HepG2 (cell line): Measurements from ENCODE around the gene TNFSF11. TPM values are rescaled to one million over a fixed set of nuclear protein-coding genes. Genes with fewer than 3 reads are reported as not detected.

Experiments
- BATF2 ChIP-seq: sonication (generic); formaldehyde crosslinking; IDR thresholded peaks from 2 replicates; pipeline ENCODE4 v1.8.0; 2022; ENCODE audit warnings: mild to moderate bottlenecking, missing genetic modification reagents, moderate library complexity
- CSRNP2 ChIP-seq: sonication (generic); formaldehyde crosslinking; conservative IDR thresholded peaks from 2 replicates; pipeline ENCODE4 v1.8.0; 2022; ENCODE audit warnings: low read depth, missing genetic modification reagents
- E2F1 ChIP-seq: sonication (generic); formaldehyde crosslinking; IDR thresholded peaks from 2 replicates; pipeline ENCODE4 v1.5.0; 2020; ENCODE audit warnings: missing genetic modification reagents
- HNRNPH1 ChIP-seq: fragments of 200-400 bp; formaldehyde crosslinking; optimal IDR thresholded peaks from 2 replicates; pipeline ENCODE3; 2017; ENCODE audit warnings: mild to moderate bottlenecking, low read depth, low read length
- ZFP41 ChIP-seq: sonication (generic); formaldehyde crosslinking; IDR thresholded peaks from 2 replicates; pipeline ENCODE4 v1.4.0; 2020; ENCODE audit warnings: mild to moderate bottlenecking, missing genetic modification reagents, borderline replicate concordance
- ZNF224 ChIP-seq: sonication (generic); formaldehyde crosslinking; IDR thresholded peaks from 2 replicates; pipeline ENCODE4 v1.5.0; 2020; ENCODE audit warnings: mild to moderate bottlenecking, missing genetic modification reagents
- ZNF672 ChIP-seq: sonication (generic); formaldehyde crosslinking; IDR thresholded peaks from 2 replicates; pipeline ENCODE4 v1.8.1; 2022; ENCODE audit warnings: missing genetic modification reagents
- polyA plus RNA-seq, 8 experiments: library from polyadenylated mRNA; depleted of rRNA in 3 of 8; stranded (reverse) in 7 of 8; unstranded in 1 of 8; fragments of >200 nt; fragmentation: Illumina TruSeq in 4 of 8; extraction: Trizol in 4 of 8; gene quantifications; 2 replicates each; pipeline versions ENCODE4 v1.2.1 to v1.2.3, GENCODE V29; 2011 to 2016; ENCODE audit warnings: low read depth in 4 of 8, missing spikeins in 1 of 8, mixed read lengths in 1 of 8; ENCODE audit not compliant: insufficient read depth in 1 of 8
- total RNA-seq, 5 experiments: library from RNA; depleted of rRNA; stranded (reverse); fragments of >200 nt; fragmentation: Illumina TruSeq; extraction: Trizol; gene quantifications; 2 replicates each; pipeline ENCODE4 v1.2.3, GENCODE V29; 2016; ENCODE audit warnings: low read depth in 1 of 5
- TF ChIP-seq, protein P1 (sequence below): sonication (generic); formaldehyde crosslinking; IDR thresholded peaks from 2 replicates; pipeline ENCODE4 v1.8.0; 2022; ENCODE audit warnings: missing genetic modification reagents, mild to moderate bottlenecking, inconsistent platforms, borderline replicate concordance

The TNFSF11 gene
- total and polyA plus RNA-seq, 2 of the 13 experiments (the other 11 are each of a cell fraction or from before 2014, with no cell fraction given) = 0.03 TPM; not detected in 1

- TF ChIP-seq ZNF672 (CRISPR knock-in tag) (no peak), ZFP41 (no peak), CSRNP2 (CRISPR knock-in tag) (no peak), HNRNPH1 (no peak), ZNF224 (no peak), BATF2 (CRISPR knock-in tag) (no peak), E2F1 (no peak)
- TF ChIP-seq, protein P1, sequence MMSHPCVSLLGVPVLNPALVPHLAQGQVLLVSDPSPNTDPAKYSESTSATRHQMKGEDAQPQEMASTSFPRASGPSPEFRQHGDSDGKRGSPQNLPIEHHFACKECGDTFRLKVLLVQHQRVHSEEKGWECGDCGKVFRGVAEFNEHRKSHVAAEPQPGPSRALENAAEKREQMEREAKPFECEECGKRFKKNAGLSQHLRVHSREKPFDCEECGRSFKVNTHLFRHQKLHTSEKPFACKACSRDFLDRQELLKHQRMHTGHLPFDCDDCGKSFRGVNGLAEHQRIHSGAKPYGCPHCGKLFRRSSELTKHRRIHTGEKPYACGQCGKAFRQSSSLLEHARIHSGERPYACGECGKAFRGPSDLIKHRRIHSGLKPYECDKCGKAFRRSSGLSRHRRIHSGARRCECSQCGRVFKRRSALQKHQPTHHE (CRISPR knock-in tag) = no peak
- TF ChIP-seq, all 625 proteins: peak for 0
These were observed 36.7 kb downstream of the TNFSF11 start (continued) for GRCh38 chr13:42610649-42611048.
